ENCODE data around the gene PAIP2.
"Not testable (repeated sequence)": the region's sequence is repeated elsewhere in the genome, so short reads cannot be mapped to it uniquely, and the experiment has no call there.

Gene PAIP2

GRCh38 chr5:139314276-139314675 lies 27.4 kb upstream of the PAIP2 start:
- no peak for DNase-seq

- DNase-seq, result no peak
Observed at GRCh38 chr5:139315056-139315615, 26.5 kb upstream of the PAIP2 start.

- no peak for DNase-seq
Observed at GRCh38 chr5:139335811-139336210, 5.8 kb upstream of the PAIP2 start.

- DNase-seq, result no peak
Observed at GRCh38 chr5:139340051-139340450, 1.6 kb upstream of the PAIP2 start.

GRCh38 chr5:139341187-139341688 lies 416 bp upstream of the PAIP2 start:
- no peak for DNase-seq

- no peak for DNase-seq
Observed at GRCh38 chr5:139342423-139342723, 719 bp downstream of the PAIP2 start.

- DNase-seq, result no peak
Observed at GRCh38 chr5:139343476-139343875, 1.8 kb downstream of the PAIP2 start.

- no peak for DNase-seq
Observed at GRCh38 chr5:139344177-139344576, 2.5 kb downstream of the PAIP2 start.

- not testable (repeated sequence) for DNase-seq
Observed at GRCh38 chr5:139345442-139345841, 3.8 kb downstream of the PAIP2 start.

GRCh38 chr5:139347863-139348262 lies 6.2 kb downstream of the PAIP2 start:
- DNase-seq, result not testable (repeated sequence)

- no peak for DNase-seq
Observed at GRCh38 chr5:139354186-139354585, 12.5 kb downstream of the PAIP2 start.

- DNase-seq, result not testable (repeated sequence)
Observed at GRCh38 chr5:139355900-139356299, 14.2 kb downstream of the PAIP2 start.

GRCh38 chr5:139358064-139358463 lies 16.4 kb downstream of the PAIP2 start:
- no peak for DNase-seq

GRCh38 chr5:139360384-139360783 lies 18.7 kb downstream of the PAIP2 start:
- DNase-seq, result no peak

GRCh38 chr5:139361835-139362429 lies 20.3 kb downstream of the PAIP2 start:
- no peak for DNase-seq

- DNase-seq, result no peak
Observed at GRCh38 chr5:139363937-139364336, 22.3 kb downstream of the PAIP2 start.

- DNase-seq, result no peak
Observed at GRCh38 chr5:139364466-139364865, 22.8 kb downstream of the PAIP2 start.

- no peak for DNase-seq
Observed at GRCh38 chr5:139368613-139369012, 27.0 kb downstream of the PAIP2 start.

- DNase-seq, result no peak
Observed at GRCh38 chr5:139369181-139369580, 27.5 kb downstream of the PAIP2 start.

GRCh38 chr5:139371482-139372435 lies 30.1 kb downstream of the PAIP2 start:
- DNase-seq, result no peak

GRCh38 chr5:139374909-139375308 lies 33.3 kb downstream of the PAIP2 start:
- DNase-seq, result no peak

GRCh38 chr5:139376364-139376763 lies 34.7 kb downstream of the PAIP2 start:
- no peak for DNase-seq
